Uterus (tissue), 2 donors: ENCODE data around the gene SOWAHA.

Source experiments
- POLR2A ChIP-seq, 2 donors: fragments of 450-650 bp; IDR thresholded peaks; one replicate each; pipeline ENCODE4 v1.6.1; 2016; ENCODE audit warnings: antibody characterized with exemption in 2 of 2, mild to moderate bottlenecking in 1 of 2, moderate library complexity in 1 of 2
- TF ChIP-seq, protein P1 (sequence below), 4 experiments: fragments of 200-600 bp in 2 of 4; fragments of 450-650 bp in 2 of 4; sonication (generic) in 2 of 4; IDR thresholded peaks; one replicate each; pipeline ENCODE4 v1.5.1; 2016 to 2019; ENCODE audit warnings: antibody characterized with exemption in 4 of 4, mild to moderate bottlenecking in 2 of 4, moderate library complexity in 1 of 4

DNA sequence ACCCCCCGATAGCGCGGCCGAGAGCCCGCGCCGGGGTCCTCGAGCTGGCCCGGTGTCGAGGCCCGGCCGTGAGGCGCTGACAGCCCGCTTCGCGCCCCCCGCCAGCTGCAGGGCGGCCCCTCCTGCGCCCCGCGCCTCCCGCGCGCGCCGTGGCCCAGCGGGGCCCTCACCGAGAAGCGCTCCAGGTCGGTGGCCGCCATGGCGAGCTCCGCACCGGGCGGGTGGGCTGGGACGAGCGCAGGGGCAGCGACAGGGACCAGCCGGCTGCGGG lies 36.2 kb upstream of the SOWAHA start:
- TF ChIP-seq, protein P1, sequence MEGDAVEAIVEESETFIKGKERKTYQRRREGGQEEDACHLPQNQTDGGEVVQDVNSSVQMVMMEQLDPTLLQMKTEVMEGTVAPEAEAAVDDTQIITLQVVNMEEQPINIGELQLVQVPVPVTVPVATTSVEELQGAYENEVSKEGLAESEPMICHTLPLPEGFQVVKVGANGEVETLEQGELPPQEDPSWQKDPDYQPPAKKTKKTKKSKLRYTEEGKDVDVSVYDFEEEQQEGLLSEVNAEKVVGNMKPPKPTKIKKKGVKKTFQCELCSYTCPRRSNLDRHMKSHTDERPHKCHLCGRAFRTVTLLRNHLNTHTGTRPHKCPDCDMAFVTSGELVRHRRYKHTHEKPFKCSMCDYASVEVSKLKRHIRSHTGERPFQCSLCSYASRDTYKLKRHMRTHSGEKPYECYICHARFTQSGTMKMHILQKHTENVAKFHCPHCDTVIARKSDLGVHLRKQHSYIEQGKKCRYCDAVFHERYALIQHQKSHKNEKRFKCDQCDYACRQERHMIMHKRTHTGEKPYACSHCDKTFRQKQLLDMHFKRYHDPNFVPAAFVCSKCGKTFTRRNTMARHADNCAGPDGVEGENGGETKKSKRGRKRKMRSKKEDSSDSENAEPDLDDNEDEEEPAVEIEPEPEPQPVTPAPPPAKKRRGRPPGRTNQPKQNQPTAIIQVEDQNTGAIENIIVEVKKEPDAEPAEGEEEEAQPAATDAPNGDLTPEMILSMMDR (IDR thresholded peaks at IDR 0.05): no peak
- TF ChIP-seq POLR2A (IDR thresholded peaks at IDR 0.05): no peak
